Activated CD4-positive, alpha-beta T cell treated with anti-CD3 and anti-CD28 coated beads, Interleukin-2, amount 50 U/mL, for 1 hour (primary cell): Measurements from ENCODE around the gene STEAP3.

ENCODE experiments used
- DNase-seq: peaks from one replicate; pipeline ENCODE4 v3.0.0-alpha.2; 2020

The STEAP3 gene

GRCh38 chr2:119223521-119224390 is at the start of gene STEAP3:
STEAP3 (plus strand) TSS chr2:119223834; CDS start chr2:119231013, 7,179 bp downstream.
- DNase-seq = no peak

GRCh38 chr2:119174216-119174992 is 49.2 kb upstream of the STEAP3 start:
- DNase-seq = peak; percentile 54

- no peak for DNase-seq
Measured at GRCh38 chr2:119174993-119175347, 48.7 kb upstream of the STEAP3 start.

GRCh38 chr2:119175517-119175916 is 48.1 kb upstream of the STEAP3 start:
- no peak for DNase-seq

- no peak for DNase-seq
Measured at GRCh38 chr2:119177171-119177837, 46.3 kb upstream of the STEAP3 start.

- DNase-seq = no peak
Measured at GRCh38 chr2:119177838-119178190, 45.8 kb upstream of the STEAP3 start.

- no peak for DNase-seq
Measured at GRCh38 chr2:119178776-119179175, 44.9 kb upstream of the STEAP3 start.

- no peak for DNase-seq
Measured at GRCh38 chr2:119179202-119179601, 44.4 kb upstream of the STEAP3 start.

GRCh38 chr2:119179991-119180390 is 43.6 kb upstream of the STEAP3 start:
- no peak for DNase-seq

- DNase-seq = no peak
Measured at GRCh38 chr2:119180892-119181291, 42.7 kb upstream of the STEAP3 start.

GRCh38 chr2:119181391-119181790 is 42.2 kb upstream of the STEAP3 start:
- DNase-seq = no peak

- no peak for DNase-seq
Measured at GRCh38 chr2:119181791-119182445, 41.7 kb upstream of the STEAP3 start.

GRCh38 chr2:119184512-119184911 is 39.1 kb upstream of the STEAP3 start:
- DNase-seq = no peak

GRCh38 chr2:119190321-119191111 is 33.1 kb upstream of the STEAP3 start:
- no peak for DNase-seq

GRCh38 chr2:119192893-119193292 is 30.7 kb upstream of the STEAP3 start:
- no peak for DNase-seq

GRCh38 chr2:119195001-119195400 is 28.6 kb upstream of the STEAP3 start:
- DNase-seq = no peak

GRCh38 chr2:119195887-119196286 is 27.7 kb upstream of the STEAP3 start:
- DNase-seq = no peak

- DNase-seq = no peak
Measured at GRCh38 chr2:119196301-119197125, 27.1 kb upstream of the STEAP3 start.

GRCh38 chr2:119197126-119197405 is 26.6 kb upstream of the STEAP3 start:
- no peak for DNase-seq

GRCh38 chr2:119197529-119198239 is 25.9 kb upstream of the STEAP3 start:
- DNase-seq = no peak
